OCI-LY1 (cell line): ENCODE measurements around the gene C1orf56.

Experiments used
- H2AFZ ChIP-seq: fragments of 200-600 bp; sonication (generic), shearing (Covaris generic); 2 replicates; pipeline ENCODE4 v1.6.0; 2014; ENCODE audit warnings: antibody characterized with exemption, mild to moderate bottlenecking, low read length
- H3F3A ChIP-seq: fragments of 200-600 bp; sonication (generic), shearing (Covaris generic); 2 replicates; pipeline ENCODE4 v1.6.0; 2014; ENCODE audit warnings: mild to moderate bottlenecking, antibody characterized with exemption, low read length, moderate library complexity; ENCODE audit not compliant: insufficient read depth
- H3K27ac ChIP-seq: fragments of 200-600 bp; sonication (generic); 2 replicates; pipeline ENCODE4 v1.5.1; 2014; ENCODE audit warnings: low read length, mixed run types, mild to moderate bottlenecking, low read depth; ENCODE audit not compliant: poor library complexity, severe bottlenecking
- H3K27me3 ChIP-seq: fragments of 200-600 bp; sonication (generic); 2 replicates; pipeline ENCODE4 v1.6.0; 2014; ENCODE audit warnings: antibody characterized with exemption, mild to moderate bottlenecking, low read length, moderate library complexity; ENCODE audit not compliant: insufficient read depth
- H3K36me3 ChIP-seq: fragments of 200-600 bp; sonication (generic); 2 replicates; pipeline ENCODE4 v1.6.1; 2014; ENCODE audit warnings: mild to moderate bottlenecking, antibody characterized with exemption, low read length, moderate library complexity, mixed read lengths; ENCODE audit not compliant: insufficient read depth
- H3K4me1 ChIP-seq: fragments of 200-600 bp; sonication (generic); 2 replicates; pipeline ENCODE4 v1.5.1; 2014; ENCODE audit warnings: mild to moderate bottlenecking, low read length, moderate library complexity; ENCODE audit not compliant: insufficient read depth, severe bottlenecking
- H3K4me2 ChIP-seq: fragments of 200-600 bp; sonication (generic), shearing (Covaris generic); 2 replicates; pipeline ENCODE4 v1.6.1; 2014; ENCODE audit warnings: low read length
- H3K4me3 ChIP-seq: fragments of 200-600 bp; sonication (generic); 2 replicates; pipeline ENCODE4 v1.5.1; 2014; ENCODE audit warnings: low read length, low read depth, mild to moderate bottlenecking, mixed read lengths; ENCODE audit not compliant: poor library complexity, severe bottlenecking
- H3K79me2 ChIP-seq: fragments of 200-600 bp; shearing (Covaris generic); 2 replicates; pipeline ENCODE4 v1.6.1; 2016; ENCODE audit warnings: mixed run types, low read length, mixed read lengths; ENCODE audit not compliant: insufficient read depth
- H3K9ac ChIP-seq: fragments of 200-600 bp; sonication (generic), shearing (Covaris generic); 2 replicates; pipeline ENCODE4 v1.6.1; 2014; ENCODE audit warnings: mild to moderate bottlenecking, low read length, mixed read lengths
- H3K9me2 ChIP-seq: fragments of 200-600 bp; sonication (generic), shearing (Covaris generic); 2 replicates; pipeline ENCODE4 v1.6.1; 2014; ENCODE audit warnings: low read depth, mild to moderate bottlenecking, low read length, mixed read lengths
- H3K9me3 ChIP-seq: fragments of 200-600 bp; shearing (Covaris generic); 2 replicates; pipeline ENCODE4 v1.6.1; 2014; ENCODE audit warnings: low read length, mixed read lengths
- H4K20me1 ChIP-seq: fragments of 200-600 bp; sonication (generic), shearing (Covaris generic); 2 replicates; pipeline ENCODE4 v1.6.0; 2016; ENCODE audit warnings: mild to moderate bottlenecking, low read length; ENCODE audit not compliant: insufficient read depth
- EZH2 ChIP-seq: fragments of 200-600 bp; sonication (generic), shearing (Covaris generic); IDR thresholded peaks from 2 replicates; pipeline ENCODE4 v1.8.0; 2017; ENCODE audit warnings: borderline replicate concordance, mixed run types, mild to moderate bottlenecking, antibody characterized with exemption, low read length, moderate library complexity, mixed read lengths
- TF ChIP-seq, protein P1 (sequence below): fragments of 200-600 bp; sonication (generic), shearing (Covaris generic); IDR thresholded peaks from 2 replicates; pipeline ENCODE4 v1.5.1; 2017; ENCODE audit warnings: mild to moderate bottlenecking, antibody characterized with exemption, low read length, moderate library complexity, mixed read lengths

Gene C1orf56

DNA sequence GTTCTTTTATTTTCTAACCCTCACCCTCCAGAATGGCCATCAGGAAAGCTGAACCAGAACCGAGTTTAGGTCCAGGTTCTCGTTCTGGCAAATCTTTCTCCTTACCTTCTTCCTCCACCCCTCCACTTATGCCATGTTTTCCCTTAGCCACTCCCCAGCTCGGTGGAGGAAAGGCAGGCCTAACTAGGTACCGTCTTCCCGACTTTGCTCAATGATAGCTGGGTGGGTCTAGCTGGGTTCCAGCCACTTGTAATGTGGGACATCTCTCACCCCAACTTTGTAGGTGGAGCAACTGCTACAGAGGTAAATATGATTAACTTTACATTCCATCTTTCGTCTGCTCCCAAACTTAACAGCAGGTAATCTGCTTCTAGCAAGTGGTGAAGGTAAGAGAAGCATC lies 10.5 kb upstream of the C1orf56 start:
- Histone ChIP-seq H3K27me3 (no peaks in the 10 kb centered on the region), H3K9me3 (no peaks in the 10 kb centered on the region), H3F3A (no peaks in the 10 kb centered on the region), H3K79me2 (no peaks in the 10 kb centered on the region), H4K20me1 (no peaks in the 10 kb centered on the region), H3K4me1 (no peaks in the 10 kb centered on the region), H3K4me3 (no peak overlapping the region), H3K4me2 (no peak overlapping the region), H2AFZ (no peak overlapping the region), H3K9ac (no peak overlapping the region), H3K36me3 (peaks cover 12% of the 10 kb centered on the region; the same call in 1 of the 2 replicates), H3K9me2 (no peaks in the 10 kb centered on the region), H3K27ac (no peak overlapping the region)
- TF ChIP-seq, protein P1, sequence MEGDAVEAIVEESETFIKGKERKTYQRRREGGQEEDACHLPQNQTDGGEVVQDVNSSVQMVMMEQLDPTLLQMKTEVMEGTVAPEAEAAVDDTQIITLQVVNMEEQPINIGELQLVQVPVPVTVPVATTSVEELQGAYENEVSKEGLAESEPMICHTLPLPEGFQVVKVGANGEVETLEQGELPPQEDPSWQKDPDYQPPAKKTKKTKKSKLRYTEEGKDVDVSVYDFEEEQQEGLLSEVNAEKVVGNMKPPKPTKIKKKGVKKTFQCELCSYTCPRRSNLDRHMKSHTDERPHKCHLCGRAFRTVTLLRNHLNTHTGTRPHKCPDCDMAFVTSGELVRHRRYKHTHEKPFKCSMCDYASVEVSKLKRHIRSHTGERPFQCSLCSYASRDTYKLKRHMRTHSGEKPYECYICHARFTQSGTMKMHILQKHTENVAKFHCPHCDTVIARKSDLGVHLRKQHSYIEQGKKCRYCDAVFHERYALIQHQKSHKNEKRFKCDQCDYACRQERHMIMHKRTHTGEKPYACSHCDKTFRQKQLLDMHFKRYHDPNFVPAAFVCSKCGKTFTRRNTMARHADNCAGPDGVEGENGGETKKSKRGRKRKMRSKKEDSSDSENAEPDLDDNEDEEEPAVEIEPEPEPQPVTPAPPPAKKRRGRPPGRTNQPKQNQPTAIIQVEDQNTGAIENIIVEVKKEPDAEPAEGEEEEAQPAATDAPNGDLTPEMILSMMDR: no peak
- no peak for TF ChIP-seq EZH2

DNA sequence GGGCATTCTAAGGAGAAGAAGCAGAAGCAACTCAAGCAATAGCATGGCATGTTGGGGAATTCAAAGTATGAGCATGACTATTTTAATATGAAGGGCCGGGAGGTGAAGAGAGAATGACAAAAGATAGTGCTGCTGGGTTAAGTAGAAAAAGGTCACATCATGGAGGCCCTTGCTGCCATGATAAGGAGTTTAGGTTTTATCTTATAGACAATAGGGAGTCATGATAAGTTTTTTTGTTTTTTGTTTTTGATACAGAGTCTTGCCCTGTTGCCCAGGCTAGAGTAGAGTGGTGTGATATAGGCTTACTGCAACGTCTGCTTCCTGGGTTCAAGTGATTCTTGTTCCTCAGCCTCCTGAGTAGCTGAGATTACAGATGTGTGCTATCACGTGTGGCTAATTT lies 8.0 kb upstream of the C1orf56 start:
- TF ChIP-seq, protein P1: no peak
- no peak for TF ChIP-seq EZH2
- no peak overlapping the region for H3K27ac ChIP-seq
- no peak overlapping the region for H2AFZ ChIP-seq
- H3K27me3 ChIP-seq: no peaks in the 10 kb centered on the region
- H3K79me2 ChIP-seq: no peaks in the 10 kb centered on the region
- no peaks in the 10 kb centered on the region for H4K20me1 ChIP-seq
- H3K9ac ChIP-seq: no peak overlapping the region
- no peaks in the 10 kb centered on the region for H3K9me3 ChIP-seq
- no peaks in the 10 kb centered on the region for H3F3A ChIP-seq
- no peak overlapping the region for H3K4me2 ChIP-seq
- H3K9me2 ChIP-seq: no peaks in the 10 kb centered on the region
- H3K36me3 ChIP-seq: peaks cover 2% of the 10 kb centered on the region; the same call in 1 of the 2 replicates
- H3K4me1 ChIP-seq: no peaks in the 10 kb centered on the region
- no peak overlapping the region for H3K4me3 ChIP-seq

DNA sequence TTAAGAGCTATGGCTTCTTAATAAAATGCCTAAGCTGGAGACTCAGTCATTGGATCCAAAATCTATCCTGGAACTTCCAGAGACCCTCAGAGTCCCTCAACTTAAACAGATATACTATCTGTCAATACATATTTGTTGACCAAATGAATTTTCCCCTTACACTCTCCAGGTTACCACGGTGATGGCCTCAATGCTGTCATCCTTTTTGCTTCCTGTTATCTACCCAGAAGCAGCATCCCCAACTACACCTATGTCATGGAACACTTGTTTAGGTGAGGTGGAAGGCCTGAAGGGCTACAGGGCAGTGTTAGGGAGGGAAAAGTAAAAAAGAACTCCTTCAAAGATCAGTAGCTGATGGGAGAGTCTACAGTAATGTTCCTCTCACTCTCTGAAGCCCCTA lies 4.4 kb upstream of the C1orf56 start:
- no peak overlapping the region for H2AFZ ChIP-seq
- H4K20me1 ChIP-seq: no peaks in the 10 kb centered on the region
- H3K4me3 ChIP-seq: no peak overlapping the region
- H3F3A ChIP-seq: no peaks in the 10 kb centered on the region
- H3K79me2 ChIP-seq: no peaks in the 10 kb centered on the region
- no peaks in the 10 kb centered on the region for H3K9me2 ChIP-seq
- no peaks in the 10 kb centered on the region for H3K36me3 ChIP-seq
- no peak overlapping the region for H3K27ac ChIP-seq
- H3K9ac ChIP-seq: no peak overlapping the region
- H3K4me1 ChIP-seq: peaks cover 11% of the 10 kb centered on the region
- H3K9me3 ChIP-seq: no peaks in the 10 kb centered on the region
- no peaks in the 10 kb centered on the region for H3K27me3 ChIP-seq
- TF ChIP-seq, protein P1: no peak
- TF ChIP-seq EZH2: no peak
- no peak overlapping the region for H3K4me2 ChIP-seq
